ENCODE data around the gene TCEA2. TPM values are rescaled to one million over a fixed set of nuclear protein-coding genes. Genes with fewer than 3 reads are reported as not detected.
A peak's percentile ranks its signal among the peaks of the same experiment; 100 is the strongest.

The TCEA2 gene
- polyA plus RNA-seq, 1 donor = 49.9 TPM

DNA sequence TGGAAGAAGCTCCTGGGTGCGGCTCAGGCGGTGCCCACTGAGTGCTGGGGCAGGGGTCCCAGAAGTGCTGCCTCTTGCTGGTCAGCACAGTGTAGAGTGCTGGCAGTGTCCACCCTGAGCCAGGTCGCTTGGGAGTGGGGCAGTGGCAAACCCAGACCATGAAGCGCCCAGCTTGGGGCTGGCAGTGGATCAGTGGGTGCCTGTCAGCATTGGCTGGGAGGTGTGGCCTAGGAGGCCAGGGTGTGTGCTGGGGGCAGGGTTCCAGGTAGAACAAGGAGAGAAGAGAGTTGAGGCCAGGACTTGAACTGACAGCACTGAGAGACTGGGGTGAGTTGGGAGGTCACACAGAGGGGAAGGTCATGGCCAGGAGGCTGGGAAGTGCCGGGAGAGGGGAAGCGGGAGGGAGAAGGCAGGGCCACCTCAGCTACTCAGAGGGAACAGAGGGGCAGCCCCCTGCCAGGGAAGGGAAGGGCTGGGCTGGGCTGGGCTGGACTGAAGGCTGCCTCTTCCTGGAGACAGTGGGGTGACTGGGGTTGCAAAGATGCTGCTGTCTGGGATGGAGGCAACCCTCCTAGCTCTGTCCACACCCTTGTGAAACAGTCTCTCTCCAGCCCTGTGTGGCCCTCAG is 4.1 kb downstream of the TCEA2 start:
- DNase-seq = no peak

DNA sequence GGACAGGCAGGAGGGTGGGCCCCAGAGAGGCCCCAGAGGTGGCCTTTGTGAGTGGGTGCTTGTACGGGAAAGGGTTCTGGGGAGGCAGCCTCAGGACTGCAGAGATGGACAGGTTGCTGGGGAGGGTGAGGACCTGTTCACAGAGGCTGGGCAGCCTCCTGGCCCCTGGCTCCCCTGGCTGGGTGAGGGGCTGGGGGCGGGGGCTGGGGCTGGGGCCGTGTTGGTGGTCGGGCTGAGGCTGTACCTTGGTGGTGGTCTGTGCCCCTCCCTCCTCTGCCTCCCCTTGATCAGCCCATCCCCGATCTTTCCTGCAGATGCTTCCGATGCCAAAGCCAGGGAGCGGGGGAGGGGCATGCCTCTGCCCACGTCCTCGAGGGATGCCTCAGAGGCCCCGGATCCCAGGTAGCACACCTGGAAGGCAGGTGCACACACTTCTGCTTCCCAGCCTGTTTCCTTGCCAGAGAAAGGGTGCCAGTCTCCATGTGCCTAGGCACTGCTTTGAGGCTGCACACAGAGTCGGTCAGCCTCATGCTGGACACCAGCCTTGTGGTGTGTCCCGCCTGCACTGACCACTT is 4.8 kb downstream of the TCEA2 start:
- DNase-seq = no peak

- no peak for DNase-seq
Measured at GRCh38 chr20:64068386-64069208, 5.6 kb downstream of the TCEA2 start.

DNA sequence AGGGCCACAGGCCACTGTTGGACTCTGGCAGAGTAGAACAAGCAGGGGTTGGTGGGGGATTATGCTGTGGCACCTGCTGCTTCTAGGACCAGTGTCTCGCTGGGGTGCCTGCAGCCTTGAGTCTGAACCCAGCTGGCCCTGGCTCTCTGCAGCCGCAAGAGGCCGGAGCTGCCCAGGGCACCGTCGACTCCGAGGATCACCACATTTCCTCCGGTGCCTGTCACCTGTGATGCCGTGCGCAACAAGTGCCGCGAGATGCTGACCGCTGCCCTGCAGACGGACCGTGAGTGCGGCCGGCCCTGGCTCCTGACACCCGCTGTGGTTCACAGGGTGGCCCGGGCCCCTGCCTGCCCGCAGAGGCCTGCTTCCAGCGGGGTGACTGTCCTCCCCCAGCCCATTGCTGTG is 6.2 kb downstream of the TCEA2 start:
- no peak for DNase-seq

DNA sequence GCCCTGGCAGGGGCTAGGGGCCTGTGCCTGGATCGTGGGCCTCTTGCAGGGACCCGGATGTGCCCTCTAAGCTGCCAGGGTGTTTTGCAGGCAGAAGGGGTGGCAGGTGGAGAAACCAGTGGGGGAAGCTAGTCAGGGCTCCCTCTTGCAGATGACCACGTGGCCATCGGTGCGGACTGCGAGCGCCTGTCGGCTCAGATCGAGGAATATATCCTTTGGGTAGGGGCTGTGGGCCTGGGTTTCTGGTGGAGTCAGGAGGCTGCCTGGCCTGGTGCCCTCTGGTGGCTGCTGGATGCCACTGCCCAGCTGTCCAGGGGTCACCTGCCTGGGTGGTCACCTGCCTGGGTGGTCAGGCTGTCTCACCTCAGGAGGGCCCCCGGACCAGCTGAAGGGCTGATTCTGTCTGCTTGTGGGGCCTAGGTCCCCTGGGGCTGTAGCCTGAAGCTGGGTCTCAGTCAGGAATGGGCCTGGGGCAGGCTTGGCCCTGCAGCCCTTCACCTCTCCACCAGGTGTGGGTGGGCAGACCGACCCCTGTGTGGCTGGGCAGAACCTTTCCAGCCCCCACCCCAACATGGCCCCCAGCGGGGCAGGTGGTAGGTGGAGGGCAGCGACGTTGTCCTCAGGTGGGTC is 6.7 kb downstream of the TCEA2 start:
- no peak for DNase-seq

- no peak for DNase-seq
Measured at GRCh38 chr20:64070244-64070993, 7.4 kb downstream of the TCEA2 start.

DNA sequence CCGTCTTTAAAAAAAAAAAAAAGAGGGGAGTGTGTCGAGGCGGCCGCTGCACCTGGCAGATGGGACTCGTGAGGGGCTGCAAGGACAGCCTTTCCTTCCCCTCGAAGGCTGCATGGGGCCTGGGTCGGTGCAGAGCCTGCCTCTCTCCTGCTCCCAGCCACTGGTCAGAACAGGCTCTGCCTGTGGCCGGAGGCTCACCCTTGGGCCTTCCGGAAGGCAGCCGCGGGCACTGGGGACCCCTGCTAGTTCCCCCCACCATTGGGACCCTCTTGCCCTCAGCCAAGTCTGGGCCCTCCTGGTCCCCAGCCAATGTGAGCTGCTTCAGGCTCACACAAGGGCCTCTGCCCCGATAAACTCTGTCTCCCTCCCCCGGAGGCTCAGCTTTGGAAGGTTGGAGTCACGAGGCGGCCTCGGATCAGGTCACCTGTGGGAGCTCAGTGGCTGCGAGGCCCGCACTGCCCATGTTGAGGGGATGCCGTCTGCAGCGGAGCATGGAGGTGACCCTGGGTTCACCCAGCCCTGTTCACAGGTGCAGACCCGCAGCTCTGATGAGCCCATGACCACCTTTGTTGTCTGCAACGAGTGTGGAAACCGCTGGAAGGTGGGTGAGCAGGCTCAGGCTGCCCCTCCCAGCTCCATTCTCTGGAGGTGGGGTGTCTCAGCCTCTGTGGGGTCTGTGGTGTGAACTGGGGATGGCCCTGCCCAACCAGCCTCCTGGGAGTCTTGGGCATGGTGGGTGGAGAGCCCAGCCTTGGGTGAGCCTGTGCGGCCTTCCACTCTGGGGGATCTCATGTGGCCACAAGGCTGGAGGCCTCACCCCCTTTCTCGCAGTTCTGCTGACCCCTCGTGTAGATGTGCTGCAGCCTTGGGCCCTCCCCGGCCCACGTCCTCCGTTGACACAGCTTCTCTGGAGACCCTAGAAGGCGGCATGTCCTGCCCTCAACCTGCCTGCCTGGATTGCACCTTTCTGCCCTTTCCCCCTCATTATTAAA is 8.6 kb downstream of the TCEA2 start:
- no peak for DNase-seq

GRCh38 chr20:64072498-64073063 is 9.6 kb downstream of the TCEA2 start:
- no peak for DNase-seq

DNA sequence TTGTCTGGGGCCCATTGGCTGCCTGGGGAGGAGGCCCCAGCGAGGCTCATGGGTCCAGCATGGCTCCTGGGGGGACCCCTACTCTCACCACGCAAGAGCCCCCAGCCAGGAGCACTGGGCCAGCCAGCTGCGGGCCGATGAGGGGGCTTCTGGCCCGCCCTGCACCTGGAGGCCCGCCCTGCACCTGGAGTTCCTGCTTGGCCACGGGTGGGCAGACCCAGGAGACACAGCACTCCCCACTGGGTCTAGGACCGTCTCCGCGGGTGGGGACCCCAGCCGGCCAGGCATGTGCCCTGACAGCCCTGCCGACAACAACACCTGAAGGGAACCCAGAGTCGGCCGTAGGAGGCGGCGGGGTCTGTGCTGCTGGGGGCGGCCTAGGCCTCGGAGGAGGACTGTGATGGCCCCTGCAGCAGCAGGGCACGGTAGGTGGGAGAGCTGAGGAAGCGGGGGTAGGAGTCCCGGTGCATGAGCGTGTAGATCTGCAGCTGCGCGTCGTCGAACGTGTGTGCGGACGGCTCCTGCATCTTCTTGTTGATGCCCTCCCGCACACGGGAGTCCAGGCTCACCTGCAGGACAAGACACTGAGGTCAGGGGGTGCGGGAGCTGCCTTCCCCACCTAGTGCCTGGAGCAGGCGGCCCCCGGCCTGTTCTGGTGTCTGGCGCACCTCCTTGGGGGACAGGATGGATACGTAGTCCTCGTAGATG is 10.6 kb downstream of the TCEA2 start:
- no peak for DNase-seq

DNA sequence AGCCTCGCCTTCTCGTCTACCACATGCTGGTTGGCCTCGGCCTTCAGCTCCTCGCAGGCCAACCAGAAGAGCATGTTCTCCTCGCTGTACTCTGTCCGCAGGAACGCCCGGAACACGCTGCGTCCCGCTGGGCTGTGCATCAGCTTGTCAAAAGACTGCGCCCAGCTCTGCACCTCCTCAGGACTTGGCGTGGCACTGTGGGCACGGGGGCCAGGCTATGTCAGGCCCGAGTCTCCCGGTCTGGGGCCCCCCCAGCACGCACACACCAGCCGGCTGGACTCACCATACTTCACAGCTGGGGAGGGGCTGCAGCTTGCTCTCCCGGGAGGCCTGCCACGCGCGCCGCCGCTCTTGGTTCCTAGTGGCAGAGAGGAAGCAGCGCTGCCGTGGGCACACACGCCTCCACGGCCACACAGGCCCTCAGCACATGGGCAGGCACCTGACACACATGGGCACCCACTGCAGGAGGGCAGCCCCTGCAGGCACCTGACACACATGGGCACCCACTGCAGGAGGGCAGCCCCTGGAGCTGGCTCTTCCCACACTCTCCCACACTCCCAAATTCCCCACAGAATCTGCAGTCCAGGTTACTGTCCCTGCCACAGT is 11.3 kb downstream of the TCEA2 start:
- no peak for DNase-seq

GRCh38 chr20:64074963-64075362 is 12.0 kb downstream of the TCEA2 start:
- DNase-seq = no peak

DNA sequence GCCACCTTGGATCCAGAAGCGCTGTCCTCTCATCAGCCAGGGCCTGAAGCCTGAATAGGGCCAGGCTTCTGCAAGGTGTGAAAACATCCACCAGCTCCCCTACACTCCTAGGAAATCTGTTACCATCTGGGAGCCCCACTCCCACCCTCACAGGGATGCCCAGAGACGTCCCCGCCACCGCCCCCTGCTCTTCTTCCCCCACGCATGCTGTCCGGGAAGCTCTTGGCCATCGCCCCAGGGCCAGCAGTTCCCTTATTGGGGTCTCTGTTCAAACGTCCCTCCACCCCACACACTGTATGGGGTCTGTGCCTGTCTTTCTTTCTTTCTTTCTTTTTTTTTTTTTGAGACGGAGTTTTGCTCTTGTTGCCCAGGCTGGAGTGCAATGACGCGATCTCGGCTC is 12.6 kb downstream of the TCEA2 start:
- DNase-seq = no peak

DNA sequence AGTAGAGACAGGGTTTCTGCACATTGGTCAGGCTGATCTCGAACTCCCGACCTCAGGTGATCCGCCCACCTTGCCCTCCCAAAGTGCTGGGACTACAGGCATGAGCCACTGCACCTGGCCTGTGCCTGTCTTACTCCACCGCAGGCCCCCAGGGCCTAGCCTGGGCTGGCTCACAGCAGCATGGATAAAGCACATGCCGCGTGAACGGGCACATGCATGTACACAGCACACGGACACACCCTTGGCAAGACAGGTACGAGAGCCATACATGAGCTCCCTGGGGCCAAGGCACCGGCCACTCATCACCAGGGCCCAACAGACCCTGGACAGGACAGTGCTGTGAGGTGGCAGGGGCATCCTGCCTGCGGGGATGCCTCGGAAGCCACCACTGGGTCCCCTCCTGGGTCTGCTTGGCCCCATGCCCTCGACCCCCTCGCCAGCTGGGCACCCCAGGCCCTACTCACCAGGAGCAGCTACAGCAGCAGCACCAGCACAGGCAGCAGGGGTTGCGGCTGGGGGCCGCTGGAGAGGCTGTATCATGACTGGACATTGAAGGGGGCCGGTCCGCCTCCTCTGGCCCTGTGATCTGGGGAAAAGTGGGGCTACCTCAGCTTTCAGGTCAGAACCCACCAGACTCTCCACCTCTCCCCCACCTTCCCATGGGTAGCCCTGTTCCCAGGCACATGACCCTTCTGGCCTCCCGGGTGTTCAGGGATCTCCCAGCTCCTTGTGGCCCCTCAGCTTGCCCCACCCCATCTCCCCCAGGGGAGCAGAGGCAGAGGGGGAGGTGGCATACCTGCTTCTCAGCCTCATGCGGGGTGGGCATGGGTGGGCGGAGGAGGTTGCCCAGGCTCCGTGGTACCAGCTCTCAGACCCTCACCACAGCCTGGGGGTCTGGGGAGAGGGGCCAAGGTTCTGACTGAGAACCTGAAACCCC is 13.3 kb downstream of the TCEA2 start:
- no peak for DNase-seq

DNA sequence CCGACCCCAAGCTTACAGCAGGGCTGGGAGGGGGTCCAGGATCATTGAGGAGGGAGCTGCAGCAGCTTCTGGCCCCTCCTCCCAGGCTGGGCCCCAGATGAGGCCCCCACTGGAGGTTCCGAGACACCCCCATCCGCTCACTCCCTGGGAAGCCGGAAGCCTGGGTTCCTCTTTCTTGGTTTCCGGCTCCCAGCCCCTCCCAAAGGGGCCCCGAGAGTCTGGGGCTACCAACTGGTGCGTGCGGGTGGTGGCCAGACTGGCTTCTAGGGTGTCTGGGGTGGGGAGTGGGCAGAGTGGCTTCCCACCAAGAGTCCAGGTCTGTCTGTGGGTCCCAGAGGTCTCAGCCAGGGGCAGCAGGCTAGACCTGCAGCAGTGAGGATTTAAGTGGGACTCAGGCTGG is 14.1 kb downstream of the TCEA2 start:
- no peak for DNase-seq

DNA sequence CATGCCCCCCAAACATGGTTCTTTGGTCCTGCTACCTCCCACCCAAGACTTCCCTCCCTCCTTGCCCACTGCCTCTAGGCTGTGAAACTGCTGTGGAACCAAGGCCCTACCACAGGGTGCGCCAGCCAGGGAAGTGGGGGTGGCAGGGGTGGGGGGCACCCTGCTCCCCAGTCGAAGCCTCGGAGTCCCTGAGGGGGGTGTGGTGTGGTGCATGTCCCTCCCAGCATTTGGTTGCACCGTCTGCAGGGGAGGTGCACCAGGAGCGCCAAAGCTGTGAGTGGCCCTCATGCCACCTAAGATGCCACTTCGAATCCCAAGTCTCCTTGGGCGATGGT is 14.5 kb downstream of the TCEA2 start:
- no peak for DNase-seq

DNA sequence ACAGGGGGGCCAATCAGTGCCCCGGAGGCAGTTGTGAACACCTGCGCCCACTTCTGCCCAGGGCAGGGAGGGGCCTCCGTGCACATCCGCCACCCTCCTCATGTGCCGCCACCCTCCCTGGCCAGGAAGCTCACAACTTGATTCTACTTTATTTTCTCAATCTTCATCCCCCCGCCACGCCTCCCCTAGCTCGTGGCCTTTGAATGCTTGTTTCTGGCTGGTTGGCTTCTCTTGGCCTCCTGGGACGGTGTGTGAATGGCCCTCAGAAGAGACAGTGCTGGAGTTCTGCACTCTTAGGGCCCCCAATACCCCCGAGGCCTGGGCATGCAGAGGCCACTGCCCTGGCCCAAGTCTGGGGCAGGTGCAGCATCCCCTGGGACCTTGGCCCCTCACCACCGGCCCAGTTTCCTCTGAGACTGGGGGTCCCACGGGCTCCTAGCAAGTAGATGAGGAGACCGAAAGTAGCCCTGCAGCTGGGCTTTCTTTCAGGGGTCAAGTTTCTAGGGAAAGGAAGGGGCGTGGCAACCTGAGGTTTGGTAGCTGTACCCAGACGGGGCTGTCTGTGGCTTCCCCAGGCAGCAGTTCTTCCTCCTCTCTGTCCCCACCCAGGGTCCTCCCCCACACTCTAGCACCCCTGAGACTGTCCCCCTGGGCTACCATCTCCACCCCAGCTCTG is 15.0 kb downstream of the TCEA2 start:
- no peak for DNase-seq

- DNase-seq = no peak
Measured at GRCh38 chr20:64078934-64079272, 15.9 kb downstream of the TCEA2 start.

DNA sequence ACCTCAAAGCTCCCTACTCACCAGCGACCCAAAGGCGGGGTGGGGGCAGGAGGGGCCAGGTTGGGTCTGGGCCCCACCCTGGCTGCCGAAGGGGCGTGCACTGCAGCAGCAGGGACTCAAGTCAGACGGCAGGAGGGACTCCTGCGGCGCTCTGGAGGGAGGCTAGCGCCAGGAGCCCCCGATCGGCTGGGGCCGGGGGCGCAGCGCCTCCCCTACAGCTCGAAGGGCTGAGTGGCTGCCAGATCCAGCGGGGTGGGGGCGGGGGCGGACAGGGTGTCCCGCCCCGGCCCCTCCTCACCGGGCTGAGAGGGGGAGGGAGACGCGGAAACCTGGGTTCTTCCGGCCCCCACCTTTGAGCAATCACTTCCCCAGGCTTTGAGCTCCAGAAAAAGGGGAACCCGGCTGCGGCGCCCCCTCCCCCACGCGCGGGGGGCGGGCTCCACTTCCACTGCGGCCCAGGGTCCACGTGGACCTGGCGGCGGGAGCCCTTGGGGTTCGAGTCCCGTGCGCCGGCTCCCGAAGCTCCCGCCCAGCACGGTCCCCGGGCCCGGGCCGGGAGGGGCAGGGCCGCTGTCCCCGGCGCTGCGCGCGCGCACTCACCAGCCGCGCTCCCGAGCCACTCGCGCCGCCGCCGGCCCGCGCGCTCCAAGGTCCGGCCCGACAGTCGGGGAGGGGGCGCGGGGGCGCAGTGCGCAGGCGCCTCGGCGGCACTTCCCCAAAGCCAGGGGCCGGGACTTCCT is 16.4 kb downstream of the TCEA2 start, which contains the start of gene RGS19:
Gene RGS19 (minus strand): TSS at position 246 of the 740 bp plus-strand sequence. CDS start 2,632 bp downstream, outside the sequence.
- DNase-seq = peak; percentile 86
